K562 treated with DMSO at 1 percent for 12 hours (cell line): ENCODE measurements around the gene NARS2. TPM values are rescaled to one million over a fixed set of nuclear protein-coding genes. Genes with fewer than 3 reads are reported as not detected.

Experiments used
- total RNA-seq: library from RNA; unstranded; fragments of 300-600 nt; gene quantifications from 2 replicates; pipeline ENCODE4 v1.2.3, GENCODE V29; 2022; ENCODE audit not compliant: insufficient read depth

The NARS2 gene
- 12.9 and 20.8 TPM in 2 replicates for total RNA-seq

GRCh38 chr11:78574386-78575381, at the start of gene NARS2:
Gene NARS2, minus strand, starts transcription at chr11:78574864. Its CDS starts 376 bp downstream, at chr11:78574488.

GRCh38 chr11:78417175-78417887, 157.3 kb downstream of the NARS2 start, which contains the start of gene GAB2:
Gene GAB2, minus strand, starts transcription at chr11:78417820. Its CDS starts 100 bp downstream, at chr11:78417720.

Other genes with a start within 250 kb of the NARS2 start
- 9.8 and 37.1 TPM in 2 replicates for gene GAB2, start 157.0 kb downstream of the NARS2 start, total RNA-seq